Superior temporal gyrus (tissue), 1 donor: ENCODE data around the gene RPS5.
"Not testable (repeated sequence)": the region's sequence is repeated elsewhere in the genome, so short reads cannot be mapped to it uniquely, and the experiment has no call there.

Source experiments
- DNase-seq: peaks from one replicate; pipeline ENCODE4 v3.0.0-alpha.2; 2016; ENCODE audit errors: extremely low spot score

RPS5 gene

GRCh38 chr19:58406818-58407657 is 20.0 kb downstream of the RPS5 start:
- DNase-seq: no peak

- DNase-seq: no peak
These were observed 20.6 kb downstream of the RPS5 start for GRCh38 chr19:58407658-58408151.

GRCh38 chr19:58408152-58409009 is 21.3 kb downstream of the RPS5 start, which contains the start of gene ZNF584:
Gene ZNF584 (plus strand): TSS chr19:58408649. CDS start chr19:58409148, 499 bp downstream.
- peak; percentile 98 for DNase-seq

- DNase-seq: no peak
These were observed 22.1 kb downstream of the RPS5 start for GRCh38 chr19:58409010-58409790.

DNA sequence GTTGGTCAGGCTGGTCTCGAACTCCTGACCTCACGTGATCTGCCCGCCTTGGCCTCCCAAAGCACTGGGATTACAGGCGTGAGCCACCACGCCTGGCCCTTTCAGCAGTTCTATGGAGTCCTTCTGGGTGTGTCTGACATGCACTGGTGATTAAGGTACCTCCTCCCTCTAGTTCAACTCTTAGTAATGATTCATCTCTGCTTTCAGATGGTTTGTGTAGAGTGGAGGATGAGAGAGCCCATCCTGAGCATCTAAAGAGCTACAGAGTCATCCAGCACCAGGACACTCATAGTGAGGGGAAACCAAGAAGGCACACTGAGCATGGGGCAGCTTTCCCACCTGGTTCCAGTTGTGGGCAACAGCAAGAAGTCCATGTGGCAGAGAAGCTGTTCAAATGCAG is 29.5 kb downstream of the RPS5 start:
- DNase-seq: no peak

DNA sequence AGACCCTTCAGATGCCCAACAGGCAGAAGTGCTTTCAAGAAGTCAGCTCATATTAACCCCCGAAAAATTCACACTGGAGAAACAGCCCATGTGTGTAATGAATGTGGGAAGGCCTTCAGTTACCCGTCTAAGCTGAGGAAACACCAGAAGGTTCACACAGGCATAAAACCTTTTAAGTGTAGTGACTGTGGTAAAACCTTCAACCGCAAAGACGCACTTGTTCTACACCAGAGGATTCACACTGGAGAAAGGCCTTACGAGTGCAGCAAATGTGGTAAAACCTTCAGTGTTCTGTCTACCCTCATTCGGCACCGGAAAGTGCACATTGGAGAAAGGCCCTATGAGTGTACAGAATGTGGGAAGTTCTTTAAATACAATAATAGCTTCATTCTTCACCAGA is 30.0 kb downstream of the RPS5 start:
- DNase-seq: no peak

DNA sequence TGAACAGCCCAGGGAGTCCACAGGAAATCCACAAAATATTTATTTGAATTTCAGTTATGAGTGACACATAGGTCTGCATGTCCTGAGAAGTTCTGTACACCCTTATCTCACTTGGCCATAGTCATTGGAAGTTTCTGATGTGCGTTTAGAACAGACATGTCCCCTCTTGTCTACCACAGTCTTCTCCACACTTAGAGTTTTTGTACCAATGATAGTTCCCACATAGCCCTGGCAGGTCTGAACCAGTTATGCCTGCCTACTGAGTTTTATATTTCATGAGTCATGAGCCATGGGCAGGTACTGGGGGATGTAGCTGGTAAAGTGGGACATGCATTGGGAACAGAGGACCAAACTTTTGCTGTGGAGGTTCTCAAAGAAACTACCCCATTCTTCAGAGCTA is 41.5 kb downstream of the RPS5 start:
- DNase-seq: no peak

- no peak for DNase-seq
These were observed 42.7 kb downstream of the RPS5 start for GRCh38 chr19:58429745-58430144.

DNA sequence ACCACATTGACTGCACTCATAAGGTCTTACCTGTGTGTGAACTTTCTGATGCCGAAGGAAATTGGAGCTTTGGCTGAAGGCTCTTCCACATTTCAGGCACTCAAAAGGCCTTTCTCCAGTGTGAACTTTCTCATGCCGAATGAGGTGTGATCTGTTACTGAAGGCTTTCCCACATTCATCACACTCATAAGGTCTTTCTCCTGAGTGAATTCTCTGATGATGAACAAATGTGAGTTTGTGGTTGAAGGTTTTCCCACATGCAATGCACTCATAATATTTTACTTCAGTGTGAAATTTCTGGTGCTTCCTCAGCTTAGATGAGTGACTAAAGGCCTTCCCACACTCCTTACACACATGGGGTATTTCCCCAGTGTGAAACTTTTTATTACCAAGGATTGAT is 47.1 kb downstream of the RPS5 start:
- DNase-seq: no peak

GRCh38 chr19:58439576-58440554 is 52.8 kb downstream of the RPS5 start, which contains the start of gene ZNF132:
Gene ZNF132 (minus strand): TSS chr19:58440153. CDS start chr19:58439821, 332 bp downstream.
- peak; percentile 100 for DNase-seq

- DNase-seq: no peak
These were observed 53.5 kb downstream of the RPS5 start for GRCh38 chr19:58440556-58440955.

- DNase-seq: not testable (repeated sequence)
These were observed 55.9 kb downstream of the RPS5 start for GRCh38 chr19:58442986-58443385.
